OCI-LY7 (cell line): Measurements from ENCODE around the gene MRPL49. TPM values are rescaled to one million over a fixed set of nuclear protein-coding genes. Genes with fewer than 3 reads are reported as not detected.

ENCODE experiments used
- BruUV-seq: library from RNA; stranded (reverse); fragments of 400-500 nt; replicated peaks from 2 replicates; lab custom pipeline; 2021; lab: Mats Ljungman, UMichigan
- CTCF ChIA-PET: fragments of 300-600 bp; sonication (Branson Sonifier 250); formaldehyde crosslinking; loops from one replicate; lab custom pipeline; 2022; ENCODE audit warnings: antibody characterized with exemption; ENCODE audit not compliant: unreplicated experiment; lab: Charles Lee
- POLR2A ChIA-PET: fragments of 300-600 bp; sonication (Branson Sonifier 250); formaldehyde crosslinking; loops from one replicate; lab custom pipeline; 2022; ENCODE audit warnings: antibody characterized with exemption; lab: Charles Lee
- DNase-seq: peaks from one replicate; pipeline ENCODE4 v3.0.0-alpha.2; 2015; ENCODE audit warnings: low spot score
- H2AFZ ChIP-seq: fragments of 200-600 bp; sonication (generic), shearing (Covaris generic); 2 replicates; pipeline ENCODE4 v1.6.1; 2014; ENCODE audit warnings: mild to moderate bottlenecking, antibody characterized with exemption, low read length, moderate library complexity
- H3K27ac ChIP-seq: fragments of 200-600 bp; sonication (generic); 2 replicates; pipeline ENCODE4 v1.5.1; 2014; ENCODE audit warnings: mixed run types, low read depth, mild to moderate bottlenecking, moderate library complexity, low read length, inconsistent platforms; ENCODE audit not compliant: poor library complexity, severe bottlenecking
- H3K36me3 ChIP-seq: fragments of 200-600 bp; sonication (generic); 2 replicates; pipeline ENCODE4 v1.6.1; 2014; ENCODE audit warnings: mild to moderate bottlenecking, antibody characterized with exemption, low read length, moderate library complexity, mixed read lengths; ENCODE audit not compliant: insufficient read depth
- H3K4me1 ChIP-seq: fragments of 200-600 bp; sonication (generic); 2 replicates; pipeline ENCODE4 v1.5.1; 2014; ENCODE audit warnings: mild to moderate bottlenecking, low read length; ENCODE audit not compliant: insufficient read depth, poor library complexity, severe bottlenecking
- H3K4me2 ChIP-seq: fragments of 200-600 bp; sonication (generic); 2 replicates; pipeline ENCODE4 v1.6.1; 2014; ENCODE audit warnings: mild to moderate bottlenecking, low read length
- H3K4me3 ChIP-seq: fragments of 200-600 bp; sonication (generic); 2 replicates; pipeline ENCODE4 v1.5.1; 2014; ENCODE audit warnings: mild to moderate bottlenecking, low read depth, low read length; ENCODE audit not compliant: poor library complexity, severe bottlenecking
- H3K79me2 ChIP-seq: fragments of 200-600 bp; sonication (generic); 2 replicates; pipeline ENCODE4 v1.6.1; 2016; ENCODE audit warnings: low read depth, mild to moderate bottlenecking, low read length, moderate library complexity, mixed read lengths; ENCODE audit not compliant: insufficient read depth
- H3K9me2 ChIP-seq: fragments of 200-600 bp; sonication (generic); 2 replicates; pipeline ENCODE4 v1.6.1; 2016; ENCODE audit warnings: mild to moderate bottlenecking, low read length, mixed read lengths; ENCODE audit not compliant: insufficient read depth
- H3K9me3 ChIP-seq: fragments of 200-600 bp; sonication (generic); 2 replicates; pipeline ENCODE4 v1.6.1; 2014; ENCODE audit warnings: mild to moderate bottlenecking, mixed run types, low read length, mixed read lengths
- H4K20me1 ChIP-seq: fragments of 200-600 bp; sonication (generic); 2 replicates; pipeline ENCODE4 v1.6.1; 2014; ENCODE audit warnings: mild to moderate bottlenecking, antibody characterized with exemption, low read length, moderate library complexity, mixed read lengths; ENCODE audit not compliant: insufficient read depth
- EZH2phosphoT487 ChIP-seq: fragments of 200-600 bp; sonication (generic); IDR thresholded peaks from 2 replicates; pipeline ENCODE4 v1.6.1; 2018; ENCODE audit warnings: low read depth, borderline replicate concordance, mild to moderate bottlenecking, mixed run types, antibody characterized with exemption, low read length, moderate library complexity, mixed read lengths
- intact Hi-C: fragments of 100-400 bp; cut with micrococcal nuclease; formaldehyde crosslinking; loops from one replicate; pipeline ENCODE4 v1.10.0; 2022; ENCODE audit not compliant: unreplicated experiment
- total RNA-seq, 2 experiments: library from RNA; depleted of rRNA in 1 of 2; stranded (reverse); fragments of >200 nt in 1 of 2; shearing (Covaris generic) in 1 of 2; gene quantifications; 2 replicates each; pipeline ENCODE4 v1.2.3, GENCODE V29; 2014 to 2022
- TF ChIP-seq, protein P1 (sequence below): fragments of 200-600 bp; sonication (generic); conservative IDR thresholded peaks from 2 replicates; pipeline ENCODE4 v1.5.1; 2014; ENCODE audit warnings: mild to moderate bottlenecking, antibody characterized with exemption, low read length, moderate library complexity, mixed read lengths

The MRPL49 gene
- total RNA-seq, 2 experiments from 2014 or later, result 65.2 to 81.6 TPM

DNA sequence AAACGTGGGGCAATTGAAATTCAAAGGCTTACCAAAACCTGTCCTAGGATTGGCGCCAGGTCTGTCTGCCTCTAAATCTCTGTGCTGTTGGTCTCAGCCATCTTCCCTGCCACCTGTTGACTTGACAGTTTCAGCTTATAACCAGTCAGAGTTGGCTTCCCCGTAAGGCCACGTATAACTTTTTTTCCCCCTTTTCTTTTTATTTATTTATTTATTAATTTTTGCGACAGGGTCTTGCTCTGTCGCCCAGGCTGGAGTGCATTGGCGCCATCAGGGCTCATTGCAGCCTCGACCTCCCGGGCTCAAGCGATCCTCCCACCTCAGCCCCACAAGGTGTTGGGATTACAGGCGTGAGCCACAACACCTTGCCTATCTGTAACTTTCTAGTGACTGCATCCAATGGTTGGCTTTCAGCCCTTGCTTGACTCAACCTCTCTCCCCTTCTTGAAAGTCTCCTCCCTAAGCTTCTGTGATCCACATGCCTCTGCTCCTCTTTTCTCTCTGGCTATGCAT, 13.6 kb downstream of the MRPL49 start:
- H3K9me3 ChIP-seq, result no peaks in the 10 kb centered on the region
- no peak for DNase-seq
- CTCF ChIA-PET, result interaction anchor here (1.5 kb wide), 1 partner anchor 46 kb away, joined by 5 read pairs; the partner anchor contains the start of gene CAPN1
- H3K4me1 ChIP-seq, result peaks cover 31% of the 10 kb centered on the region
- TF ChIP-seq EZH2phosphoT487, result no peak
- TF ChIP-seq, protein P1, sequence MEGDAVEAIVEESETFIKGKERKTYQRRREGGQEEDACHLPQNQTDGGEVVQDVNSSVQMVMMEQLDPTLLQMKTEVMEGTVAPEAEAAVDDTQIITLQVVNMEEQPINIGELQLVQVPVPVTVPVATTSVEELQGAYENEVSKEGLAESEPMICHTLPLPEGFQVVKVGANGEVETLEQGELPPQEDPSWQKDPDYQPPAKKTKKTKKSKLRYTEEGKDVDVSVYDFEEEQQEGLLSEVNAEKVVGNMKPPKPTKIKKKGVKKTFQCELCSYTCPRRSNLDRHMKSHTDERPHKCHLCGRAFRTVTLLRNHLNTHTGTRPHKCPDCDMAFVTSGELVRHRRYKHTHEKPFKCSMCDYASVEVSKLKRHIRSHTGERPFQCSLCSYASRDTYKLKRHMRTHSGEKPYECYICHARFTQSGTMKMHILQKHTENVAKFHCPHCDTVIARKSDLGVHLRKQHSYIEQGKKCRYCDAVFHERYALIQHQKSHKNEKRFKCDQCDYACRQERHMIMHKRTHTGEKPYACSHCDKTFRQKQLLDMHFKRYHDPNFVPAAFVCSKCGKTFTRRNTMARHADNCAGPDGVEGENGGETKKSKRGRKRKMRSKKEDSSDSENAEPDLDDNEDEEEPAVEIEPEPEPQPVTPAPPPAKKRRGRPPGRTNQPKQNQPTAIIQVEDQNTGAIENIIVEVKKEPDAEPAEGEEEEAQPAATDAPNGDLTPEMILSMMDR, result no peak
- no peaks in the 10 kb centered on the region for H3K9me2 ChIP-seq
- intact Hi-C loops, result no loop called here
- POLR2A ChIA-PET, result interaction anchor here (0.5 to 6.1 kb wide), 15 partner anchors 11 to 437 kb away, joined by 3 to 47 read pairs (median 4); partner anchors contain the start of genes ARL2, CAPN1, FAM89B and FAU
- H3K79me2 ChIP-seq, result peaks cover 40% of the 10 kb centered on the region
- H3K36me3 ChIP-seq, result peaks cover 33% of the 10 kb centered on the region
- no peaks in the 10 kb centered on the region for H4K20me1 ChIP-seq
- peak overlapping the region; percentile 98 for H3K4me3 ChIP-seq
- peak overlapping the region; percentile 99 for H3K4me2 ChIP-seq
- H3K27ac ChIP-seq, result peak overlapping the region; percentile 98
- H2AFZ ChIP-seq, result peak overlapping the region; percentile 42; the same call in 1 of the 2 replicates
- no TSS peak for BruUV-seq

GRCh38 chr11:65136515-65137096, 14.5 kb downstream of the MRPL49 start:
- Histone ChIP-seq H3K27ac (peak overlapping the region; percentile 98), H3K4me3 (peak overlapping the region; percentile 98), H4K20me1 (no peaks in the 10 kb centered on the region), H3K79me2 (peaks cover 31% of the 10 kb centered on the region), H3K4me1 (peaks cover 21% of the 10 kb centered on the region), H3K9me3 (no peaks in the 10 kb centered on the region), H3K9me2 (no peaks in the 10 kb centered on the region), H3K4me2 (peak overlapping the region; percentile 99), H3K36me3 (peaks cover 24% of the 10 kb centered on the region), H2AFZ (peak overlapping the region; percentile 42; the same call in 1 of the 2 replicates)
- intact Hi-C loops, result no loop called here
- TF ChIP-seq EZH2phosphoT487, result no peak
- TF ChIP-seq, protein P1, result no peak
- no TSS peak for BruUV-seq
- ChIA-PET POLR2A (interaction anchor here (1.5 to 6.1 kb wide), 4 partner anchors 11 to 213 kb away, joined by 5 to 47 read pairs (median 10); partner anchors contain the start of genes FAU, MRPL49, PPP2R5B and SPDYC), CTCF (interaction anchor here (1.5 kb wide), 1 partner anchor 45 kb away, joined by 5 read pairs; the partner anchor contains the start of gene CAPN1)
- no peak for DNase-seq
